ENCODE results near the gene HMX3.
"Not testable (repeated sequence)": the region's sequence is repeated elsewhere in the genome, so short reads cannot be mapped to it uniquely, and the experiment has no call there.

The HMX3 gene

GRCh38 chr10:123175389-123176387 lies 39.9 kb downstream of the HMX3 start:
- no peak for DNase-seq

GRCh38 chr10:123178390-123178789 lies 42.6 kb downstream of the HMX3 start:
- DNase-seq, result not testable (repeated sequence)

- DNase-seq, result no peak
Measured at GRCh38 chr10:123180101-123181090, 44.6 kb downstream of the HMX3 start.

GRCh38 chr10:123183724-123184123 lies 48.0 kb downstream of the HMX3 start:
- no peak for DNase-seq

GRCh38 chr10:123187781-123188180 lies 52.0 kb downstream of the HMX3 start:
- DNase-seq, result no peak

Measured in right kidney (tissue), 1 donor.